Fibroblast of lung (primary cell): ENCODE results near the gene NFATC4. TPM values are rescaled to one million over a fixed set of nuclear protein-coding genes. Genes with fewer than 3 reads are reported as not detected.

Experiments used
- DNase-seq, 2 donors: peaks; one replicate each; pipeline versions ENCODE4 v3.0.0 to v3.0.0-alpha.2; 2010; ENCODE audit warnings: low read depth in 2 of 2
- H2AFZ ChIP-seq: 2 replicates; pipeline ENCODE4 v1.5.1; 2012; ENCODE audit warnings: low read length, control low read depth, inconsistent platforms
- H3K27ac ChIP-seq: 2 replicates; pipeline ENCODE4 v1.5.1; 2011; ENCODE audit warnings: low read length, control low read depth; ENCODE audit not compliant: insufficient read depth
- H3K27me3 ChIP-seq: 2 replicates; pipeline ENCODE4 v1.5.1; 2011; ENCODE audit warnings: mild to moderate bottlenecking, low read length; ENCODE audit not compliant: control insufficient read depth, insufficient read depth
- H3K36me3 ChIP-seq: 2 replicates; pipeline ENCODE4 v1.5.1; 2011; ENCODE audit warnings: low read length; ENCODE audit not compliant: control insufficient read depth, insufficient read depth
- H3K4me1 ChIP-seq: 2 replicates; pipeline ENCODE4 v1.5.1; 2011; ENCODE audit warnings: low read length; ENCODE audit not compliant: control insufficient read depth, insufficient read depth; ENCODE audit errors: extremely low read depth
- H3K4me2 ChIP-seq: 2 replicates; pipeline ENCODE4 v1.5.1; 2011; ENCODE audit warnings: low read length, control low read depth; ENCODE audit not compliant: insufficient read depth; ENCODE audit errors: extremely low read depth
- H3K4me3 ChIP-seq, 4 experiments: fragments of 200-600 bp in 1 of 4; sonication (generic) in 1 of 4; replicated peaks in 1 of 4; 2 replicates each; pipeline ENCODE4 v1.5.1; 2011 to 2016; ENCODE audit warnings: low read length in 4 of 4, low read depth in 3 of 4, mild to moderate bottlenecking in 3 of 4, control low read depth in 2 of 4, inconsistent platforms in 1 of 4, mixed read lengths in 1 of 4; ENCODE audit not compliant: insufficient read depth in 1 of 4; ENCODE audit errors: control extremely low read depth in 1 of 4
- H3K79me2 ChIP-seq: 2 replicates; pipeline ENCODE4 v1.5.1; 2012; ENCODE audit warnings: mild to moderate bottlenecking, low read length, inconsistent platforms; ENCODE audit not compliant: control insufficient read depth, insufficient read depth
- H3K9ac ChIP-seq: 2 replicates; pipeline ENCODE4 v1.5.1; 2011; ENCODE audit warnings: mild to moderate bottlenecking, low read length, control low read depth; ENCODE audit not compliant: insufficient read depth
- H3K9me3 ChIP-seq: 2 replicates; pipeline ENCODE4 v1.5.1; 2012; ENCODE audit warnings: low read depth, low read length; ENCODE audit not compliant: control insufficient read depth, insufficient read depth
- H4K20me1 ChIP-seq: 2 replicates; pipeline ENCODE4 v1.5.1; 2011; ENCODE audit warnings: low read length; ENCODE audit not compliant: control insufficient read depth, insufficient read depth; ENCODE audit errors: extremely low read depth
- EZH2 ChIP-seq: IDR thresholded peaks from 2 replicates; pipeline ENCODE4 v1.5.1; 2012; ENCODE audit warnings: low read length, control low read depth, mild to moderate bottlenecking; ENCODE audit errors: missing control alignments
- polyA plus RNA-seq, 2 donors: library from polyadenylated mRNA; depleted of rRNA in 1 of 2; stranded (reverse) in 1 of 2; unstranded in 1 of 2; fragments of >200 nt; gene quantifications; 2 replicates each; pipeline ENCODE4 v1.2.1, GENCODE V29; 2011 to 2012; ENCODE audit warnings: missing spikeins in 1 of 2
- total RNA-seq: library from RNA; depleted of rRNA; stranded (reverse); fragments of >200 nt; gene quantifications from 2 replicates; pipeline ENCODE4 v1.2.1, GENCODE V29; 2014
- TF ChIP-seq, protein P1 (sequence below), 2 donors: IDR thresholded peaks in 1 of 2; conservative IDR thresholded peaks in 1 of 2; 1 replicate in 1 of 2; 2 replicates in 1 of 2; pipeline ENCODE4 v1.5.1; 2011 to 2012; ENCODE audit warnings: low read length in 2 of 2, control low read depth in 1 of 2, inconsistent platforms in 1 of 2, low read depth in 1 of 2, mild to moderate bottlenecking in 1 of 2

NFATC4 gene
- total and polyA plus RNA-seq, 2 donors (not counting 1 experiment from before 2014, with no cell fraction given): 27.1 to 59.9 TPM

GRCh38 chr14:24338843-24339242 is 29.1 kb upstream of the NFATC4 start:
- no peak for DNase-seq
- Histone ChIP-seq H2AFZ (no peak overlapping the region), H3K79me2 (no peaks in the 10 kb centered on the region), H4K20me1 (no peaks in the 10 kb centered on the region), H3K9me3 (no peaks in the 10 kb centered on the region), H3K27ac (no peak overlapping the region), H3K4me3 (no peak overlapping the region), H3K36me3 (no peaks in the 10 kb centered on the region), H3K4me1 (peaks cover 2% of the 10 kb centered on the region), H3K9ac (no peak overlapping the region), H3K27me3 (peaks cover 41% of the 10 kb centered on the region), H3K4me2 (no peak overlapping the region)
- no peak for TF ChIP-seq EZH2
- TF ChIP-seq, protein P1, sequence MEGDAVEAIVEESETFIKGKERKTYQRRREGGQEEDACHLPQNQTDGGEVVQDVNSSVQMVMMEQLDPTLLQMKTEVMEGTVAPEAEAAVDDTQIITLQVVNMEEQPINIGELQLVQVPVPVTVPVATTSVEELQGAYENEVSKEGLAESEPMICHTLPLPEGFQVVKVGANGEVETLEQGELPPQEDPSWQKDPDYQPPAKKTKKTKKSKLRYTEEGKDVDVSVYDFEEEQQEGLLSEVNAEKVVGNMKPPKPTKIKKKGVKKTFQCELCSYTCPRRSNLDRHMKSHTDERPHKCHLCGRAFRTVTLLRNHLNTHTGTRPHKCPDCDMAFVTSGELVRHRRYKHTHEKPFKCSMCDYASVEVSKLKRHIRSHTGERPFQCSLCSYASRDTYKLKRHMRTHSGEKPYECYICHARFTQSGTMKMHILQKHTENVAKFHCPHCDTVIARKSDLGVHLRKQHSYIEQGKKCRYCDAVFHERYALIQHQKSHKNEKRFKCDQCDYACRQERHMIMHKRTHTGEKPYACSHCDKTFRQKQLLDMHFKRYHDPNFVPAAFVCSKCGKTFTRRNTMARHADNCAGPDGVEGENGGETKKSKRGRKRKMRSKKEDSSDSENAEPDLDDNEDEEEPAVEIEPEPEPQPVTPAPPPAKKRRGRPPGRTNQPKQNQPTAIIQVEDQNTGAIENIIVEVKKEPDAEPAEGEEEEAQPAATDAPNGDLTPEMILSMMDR (conservative IDR thresholded peaks at IDR 0.05 in 1 of 2, IDR thresholded peaks at IDR 0.05 in 1 of 2; ENCODE audit: low read depth in 1 of 2, low read length in 2 of 2): no peak

- Histone ChIP-seq H3K4me2 (no peak within 1 kb of the TSS), H3K4me1 (peaks cover 2% of the 10 kb centered on the region), H2AFZ (no peak within 1 kb of the TSS), H3K36me3 (no peaks in the 10 kb centered on the region), H3K9ac (no peak within 1 kb of the TSS), H3K9me3 (no peaks in the 10 kb centered on the region), H3K4me3 (peak within 1 kb of the TSS in 1 of 4 experiments; percentile 28), H3K79me2 (no peaks in the 10 kb centered on the region), H3K27me3 (peaks cover 39% of the 10 kb centered on the region), H4K20me1 (no peaks in the 10 kb centered on the region), H3K27ac (no peak within 1 kb of the TSS)
- no peak for TF ChIP-seq EZH2
- TF ChIP-seq, protein P1 (conservative IDR thresholded peaks at IDR 0.05 in 1 of 2, IDR thresholded peaks at IDR 0.05 in 1 of 2; ENCODE audit: low read depth in 1 of 2, low read length in 2 of 2): no peak
- no peak for DNase-seq
These were observed 28.5 kb upstream of the NFATC4 start, which contains the start of gene RIPK3 for GRCh38 chr14:24339284-24340151. Gene RIPK3 (minus strand): TSS chr14:24339991. CDS start chr14:24339826, 165 bp downstream.

GRCh38 chr14:24340606-24341005 is 27.4 kb upstream of the NFATC4 start:
- Histone ChIP-seq H3K27ac (no peak overlapping the region), H3K4me1 (peaks cover 2% of the 10 kb centered on the region), H3K9ac (no peak overlapping the region), H2AFZ (no peak overlapping the region), H4K20me1 (no peaks in the 10 kb centered on the region), H3K27me3 (peaks cover 29% of the 10 kb centered on the region), H3K79me2 (no peaks in the 10 kb centered on the region), H3K36me3 (no peaks in the 10 kb centered on the region), H3K4me3 (no peak overlapping the region), H3K4me2 (no peak overlapping the region), H3K9me3 (no peaks in the 10 kb centered on the region)
- TF ChIP-seq, protein P1 (conservative IDR thresholded peaks at IDR 0.05 in 1 of 2, IDR thresholded peaks at IDR 0.05 in 1 of 2; ENCODE audit: low read depth in 1 of 2, low read length in 2 of 2): no peak
- TF ChIP-seq EZH2: peak; percentile 43
- DNase-seq: no peak
